GM10248 (cell line): ENCODE data around the gene NUP58.

ENCODE experiments used
- CTCF ChIA-PET: fragments of 300-600 bp; sonication (Branson Sonifier 250); formaldehyde crosslinking; extraction: SDS; loops from one replicate; lab custom pipeline; 2021; ENCODE audit warnings: antibody characterized with exemption; lab: Yijun Ruan, JAX
- POLR2A ChIA-PET: fragments of 350-650 bp; sonication (Branson Sonifier 250); formaldehyde crosslinking; extraction: SDS; loops from one replicate; lab custom pipeline; 2020; ENCODE audit warnings: antibody characterized with exemption; lab: Yijun Ruan, JAX
- DNase-seq: peaks from one replicate; pipeline ENCODE4 v3.0.0; 2012; ENCODE audit errors: extremely low spot score
- TF ChIP-seq, protein P1 (sequence below): IDR thresholded peaks from 2 replicates; pipeline ENCODE4 v1.5.1; 2012; ENCODE audit warnings: mild to moderate bottlenecking, low read depth; ENCODE audit errors: extremely low read depth, missing control alignments, control extremely low read depth

Gene NUP58

GRCh38 chr13:25301347-25302113 lies at the start of gene NUP58:
TSS of gene NUP58 (plus strand) at chr13:25301625. CDS start at chr13:25301774, 149 bp downstream.
- POLR2A ChIA-PET: no interaction called here
- DNase-seq: peak; percentile 92
- CTCF ChIA-PET: interaction anchor here (2.8 kb wide), 1 partner anchor 15 kb away, joined by 19 read pairs; the partner anchor contains the start of gene MTMR6
- TF ChIP-seq, protein P1, sequence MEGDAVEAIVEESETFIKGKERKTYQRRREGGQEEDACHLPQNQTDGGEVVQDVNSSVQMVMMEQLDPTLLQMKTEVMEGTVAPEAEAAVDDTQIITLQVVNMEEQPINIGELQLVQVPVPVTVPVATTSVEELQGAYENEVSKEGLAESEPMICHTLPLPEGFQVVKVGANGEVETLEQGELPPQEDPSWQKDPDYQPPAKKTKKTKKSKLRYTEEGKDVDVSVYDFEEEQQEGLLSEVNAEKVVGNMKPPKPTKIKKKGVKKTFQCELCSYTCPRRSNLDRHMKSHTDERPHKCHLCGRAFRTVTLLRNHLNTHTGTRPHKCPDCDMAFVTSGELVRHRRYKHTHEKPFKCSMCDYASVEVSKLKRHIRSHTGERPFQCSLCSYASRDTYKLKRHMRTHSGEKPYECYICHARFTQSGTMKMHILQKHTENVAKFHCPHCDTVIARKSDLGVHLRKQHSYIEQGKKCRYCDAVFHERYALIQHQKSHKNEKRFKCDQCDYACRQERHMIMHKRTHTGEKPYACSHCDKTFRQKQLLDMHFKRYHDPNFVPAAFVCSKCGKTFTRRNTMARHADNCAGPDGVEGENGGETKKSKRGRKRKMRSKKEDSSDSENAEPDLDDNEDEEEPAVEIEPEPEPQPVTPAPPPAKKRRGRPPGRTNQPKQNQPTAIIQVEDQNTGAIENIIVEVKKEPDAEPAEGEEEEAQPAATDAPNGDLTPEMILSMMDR: no peak

DNA sequence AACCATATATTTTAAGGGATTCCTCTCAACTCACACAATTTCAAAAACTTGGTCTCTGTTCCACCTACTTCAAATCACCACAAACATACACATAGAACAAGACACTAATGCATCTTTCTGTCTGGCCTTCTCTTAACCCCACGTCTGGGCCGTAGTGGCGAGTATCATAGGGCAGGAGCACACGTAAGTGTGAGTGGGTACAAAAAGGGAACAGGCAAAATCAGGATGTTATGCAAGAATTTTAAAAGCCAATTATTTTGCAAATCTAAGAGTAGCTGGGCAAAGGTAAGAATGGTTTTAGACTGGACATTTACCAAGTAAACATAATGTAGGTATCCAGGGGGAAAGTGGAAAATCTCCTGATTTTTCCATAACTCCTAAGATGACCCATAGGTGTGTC lies 49.2 kb upstream of the NUP58 start:
- TF ChIP-seq, protein P1: no peak
- ChIA-PET CTCF (interaction anchor here (1.3 to 2.3 kb wide), 7 partner anchors 9 to 35 kb away, joined by 3 to 11 read pairs (median 4); no protein-coding TSS in a partner anchor), POLR2A (no interaction called here)
- no peak for DNase-seq

GRCh38 chr13:25252752-25253151 lies 48.7 kb upstream of the NUP58 start:
- TF ChIP-seq, protein P1: no peak
- no peak for DNase-seq
- ChIA-PET CTCF (interaction anchor here (1.2 to 2.3 kb wide), 11 partner anchors 9 to 167 kb away, joined by 3 to 11 read pairs (median 4); no protein-coding TSS in a partner anchor), POLR2A (no interaction called here)

DNA sequence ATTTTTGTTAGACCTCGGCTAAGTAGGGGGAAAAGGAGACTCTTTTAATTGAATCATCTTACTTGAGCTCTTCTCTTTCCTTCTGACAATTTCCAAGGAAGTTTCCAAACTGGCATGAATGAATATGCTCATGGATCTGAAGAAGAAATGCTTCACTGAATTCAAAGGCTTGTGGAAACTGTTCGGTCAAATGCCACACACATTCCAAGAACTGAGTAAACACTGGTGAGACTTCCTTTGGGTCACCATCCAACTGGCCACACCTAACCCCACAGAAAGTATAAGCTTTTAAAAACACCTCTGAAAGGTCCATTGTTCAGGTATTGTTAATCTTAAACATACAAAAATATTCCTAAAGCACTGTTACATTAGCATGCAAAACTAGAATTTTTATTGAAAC lies 47.7 kb upstream of the NUP58 start:
- DNase-seq: no peak
- TF ChIP-seq, protein P1: no peak
- ChIA-PET POLR2A (no interaction called here), CTCF (interaction anchor here (1.2 to 2.3 kb wide), 10 partner anchors 10 to 168 kb away, joined by 3 to 11 read pairs (median 4); no protein-coding TSS in a partner anchor)

DNA sequence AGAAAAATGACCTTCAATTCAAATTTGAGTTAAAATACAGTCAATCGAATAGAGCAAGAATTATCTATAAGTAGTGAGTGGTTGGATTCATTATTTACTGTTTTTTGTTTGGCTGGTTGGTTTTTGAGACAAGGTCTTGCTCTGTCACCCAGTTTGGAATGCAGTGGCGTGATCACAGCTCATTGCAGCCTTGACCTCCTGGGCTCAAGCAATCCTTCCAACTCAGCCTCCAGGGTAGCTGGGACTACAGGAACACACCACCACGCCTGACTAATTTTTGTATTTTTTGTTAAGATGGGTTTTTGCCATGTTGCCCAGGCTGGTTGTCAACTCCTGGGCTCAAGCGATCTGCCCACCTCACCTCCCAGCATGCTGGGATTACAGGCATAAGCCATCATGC lies 39.2 kb upstream of the NUP58 start:
- DNase-seq: no peak
- ChIA-PET POLR2A (no interaction called here), CTCF (no interaction called here)
- TF ChIP-seq, protein P1: no peak

GRCh38 chr13:25266706-25267105 lies 34.7 kb upstream of the NUP58 start:
- no peak for DNase-seq
- TF ChIP-seq, protein P1: no peak
- ChIA-PET CTCF (interaction anchor here (0.6 kb wide), 1 partner anchor 104 kb away, joined by 3 read pairs; no protein-coding TSS in a partner anchor), POLR2A (no interaction called here)
